ENCODE data around the gene ZNF543.
"Not testable (repeated sequence)": the region's sequence is repeated elsewhere in the genome, so short reads cannot be mapped to it uniquely, and the experiment has no call there.

Gene ZNF543

GRCh38 chr19:57320180-57321084 is at the start of gene ZNF543:
ZNF543 (plus strand) TSS chr19:57320472; CDS start chr19:57320854, 382 bp downstream.
- peak; percentile 98 for DNase-seq (ENCODE audit: low spot score)

DNA sequence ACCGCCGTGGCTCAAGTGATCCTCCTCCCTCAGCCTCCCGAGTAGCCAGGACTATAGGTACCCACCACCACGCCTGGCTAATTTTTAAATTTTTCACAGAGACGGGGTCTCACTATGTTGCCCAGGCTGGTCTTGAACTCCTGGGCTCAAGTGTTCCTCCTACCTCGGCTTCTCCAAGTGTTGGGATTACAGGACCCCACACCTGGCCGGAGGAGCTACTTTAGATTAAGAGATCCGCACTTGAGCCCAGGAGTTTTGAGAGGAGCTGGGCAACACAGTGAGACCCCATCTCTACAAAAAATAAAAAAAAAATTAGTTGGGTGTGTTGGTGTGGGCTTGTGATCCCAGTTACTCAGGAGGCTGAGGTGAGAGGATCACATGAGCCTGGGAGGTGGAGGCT is 49.0 kb upstream of the ZNF543 start:
- no peak for DNase-seq (ENCODE audit: low spot score)

- DNase-seq (ENCODE audit: low spot score) = no peak
Measured at GRCh38 chr19:57273014-57273413, 47.3 kb upstream of the ZNF543 start.

DNA sequence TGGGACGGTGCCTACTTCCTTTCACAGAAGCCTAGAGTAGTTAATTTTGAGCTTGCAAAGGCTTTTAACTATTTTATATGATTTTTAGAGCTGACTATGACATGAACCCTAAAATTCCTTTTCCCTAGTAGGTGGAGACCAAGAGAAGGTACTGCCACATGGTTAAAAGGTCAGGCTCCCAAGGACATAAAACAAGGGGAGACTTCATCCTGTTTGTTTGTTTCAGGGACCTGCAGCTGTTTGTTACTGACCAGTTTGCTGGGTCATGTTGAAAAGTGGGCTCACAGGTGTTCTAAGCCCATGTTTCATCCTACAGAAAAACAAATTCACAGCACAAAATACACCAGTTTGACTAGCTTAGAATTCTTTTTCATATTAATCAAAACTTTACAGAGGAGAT is 43.8 kb upstream of the ZNF543 start:
- no peak for DNase-seq (ENCODE audit: low spot score)

DNA sequence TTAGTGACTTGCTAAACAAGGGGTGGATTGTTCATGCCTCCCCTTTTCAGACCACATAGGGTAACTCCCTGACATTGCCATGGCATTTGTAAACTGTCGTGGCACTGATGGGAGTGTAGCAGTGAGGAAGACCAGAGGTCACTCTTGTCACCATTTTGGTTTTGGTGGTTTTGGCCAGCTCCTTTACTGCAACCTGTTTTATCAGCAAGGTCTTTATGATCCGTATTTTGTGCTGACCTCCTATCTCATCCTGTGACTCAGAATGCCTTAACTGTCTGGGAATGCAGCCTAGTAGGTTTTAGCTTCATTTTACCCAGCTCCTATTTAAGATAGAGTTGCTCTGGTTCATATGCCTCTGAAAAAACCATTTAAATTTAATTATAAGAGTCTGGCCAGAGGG is 41.8 kb upstream of the ZNF543 start:
- not testable (repeated sequence) for DNase-seq (ENCODE audit: low spot score)

DNA sequence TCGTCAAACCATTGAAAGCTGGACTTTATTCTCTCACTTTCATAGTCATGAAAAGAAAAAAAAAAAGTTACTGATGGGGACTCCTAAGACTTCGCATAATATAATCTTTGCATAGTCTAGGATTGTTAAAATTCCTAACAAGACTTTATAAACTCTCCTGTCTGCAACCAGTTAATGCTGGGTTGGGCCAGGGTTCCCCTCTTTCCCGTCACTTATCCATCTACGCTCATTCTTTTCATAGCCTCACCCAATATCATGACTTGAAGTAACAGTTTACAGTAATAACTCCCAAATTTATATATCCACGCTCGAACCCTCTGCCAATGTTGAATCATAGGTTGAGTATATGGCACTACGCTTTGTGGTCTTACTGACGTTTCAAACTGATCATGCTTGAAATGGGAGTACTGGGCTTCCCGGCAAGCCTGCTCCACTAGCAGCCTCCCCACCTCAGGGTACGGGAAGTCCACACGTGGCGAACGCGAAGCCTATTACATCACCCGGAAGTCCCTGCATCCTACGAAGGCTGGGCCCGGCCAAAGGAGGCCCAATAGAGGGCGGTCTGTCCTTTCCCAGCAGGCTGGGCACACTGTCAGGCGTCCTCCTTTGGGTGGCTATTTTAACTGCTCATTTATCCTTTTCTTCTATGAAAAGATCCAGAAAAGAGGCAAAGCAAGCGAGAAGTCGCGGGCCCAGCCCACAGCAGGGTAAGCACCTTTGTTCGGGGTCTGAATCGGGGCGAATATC is 40.7 kb upstream of the ZNF543 start:
- DNase-seq (ENCODE audit: low spot score) = peak; percentile 86

DNA sequence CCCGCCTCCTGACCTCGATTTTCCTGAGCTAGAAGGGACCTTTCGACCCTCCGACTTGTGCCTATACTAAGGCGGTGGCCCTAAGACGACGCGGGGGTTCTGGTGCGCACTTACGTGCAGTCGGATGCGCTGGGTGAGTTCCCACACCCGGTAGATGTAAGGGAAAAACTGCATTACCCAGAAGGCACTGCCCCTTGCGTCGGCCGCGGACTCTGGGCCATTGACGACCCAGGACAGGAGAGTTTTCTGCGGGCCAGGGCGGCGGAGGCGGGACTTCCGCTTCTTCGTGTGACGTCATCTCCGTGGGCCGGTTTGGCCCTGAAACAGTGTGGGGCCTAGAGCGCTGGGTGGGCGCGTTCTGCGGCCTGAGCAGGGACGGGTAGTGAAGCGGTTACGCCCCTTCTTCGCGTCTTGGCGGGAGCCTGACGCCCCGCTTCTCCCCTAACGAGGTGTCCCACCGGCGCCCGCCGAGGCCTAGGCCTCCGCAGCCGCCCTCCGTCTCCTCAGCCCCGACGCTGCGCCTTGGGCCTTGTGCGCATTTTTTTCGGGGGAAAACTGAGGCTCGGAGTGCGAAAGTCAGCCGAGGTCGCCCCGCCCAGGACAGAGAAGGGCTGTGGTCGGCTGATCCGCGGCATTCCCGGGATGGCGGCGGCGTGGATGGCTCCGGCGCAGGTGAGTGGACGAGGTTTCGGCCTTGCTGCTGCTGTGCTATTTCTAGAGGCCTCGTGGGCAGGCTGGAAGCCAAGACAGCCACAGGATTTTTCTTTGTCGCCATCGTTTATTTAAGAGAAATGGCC is 39.9 kb upstream of the ZNF543 start, which contains the start of gene ZNF460:
ZNF460 (plus strand) TSS at position 321 of the 797 bp plus-strand sequence; CDS start at position 643, 322 bp downstream.
- peak; percentile 97 for DNase-seq (ENCODE audit: low spot score)

- DNase-seq (ENCODE audit: low spot score) = peak; percentile 45
Measured at GRCh38 chr19:57280962-57281400, 39.3 kb upstream of the ZNF543 start.

GRCh38 chr19:57282011-57282643 is 38.1 kb upstream of the ZNF543 start:
- no peak for DNase-seq (ENCODE audit: low spot score)

DNA sequence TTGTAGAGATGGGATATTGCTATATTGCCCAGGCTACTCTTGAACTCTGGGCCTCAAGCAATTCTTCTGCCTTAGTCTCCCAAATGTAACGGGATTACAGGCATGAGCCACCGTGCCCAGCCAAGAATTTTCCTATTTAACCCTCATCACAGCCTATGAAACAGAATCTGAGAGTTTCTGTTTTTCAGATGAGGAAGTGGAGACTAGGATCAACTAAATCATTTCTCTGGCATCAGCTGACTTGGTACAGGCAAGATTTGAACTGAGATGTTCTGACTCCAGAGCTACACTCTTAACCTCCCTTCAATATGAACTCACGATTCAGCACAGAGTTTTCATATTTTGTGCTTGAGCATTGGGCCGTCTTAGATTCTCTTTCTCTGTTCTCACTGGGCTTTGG is 31.9 kb upstream of the ZNF543 start:
- DNase-seq (ENCODE audit: low spot score) = no peak

GRCh38 chr19:57290970-57291369 is 29.3 kb upstream of the ZNF543 start:
- no peak for DNase-seq (ENCODE audit: low spot score)

- DNase-seq (ENCODE audit: low spot score) = no peak
Measured at GRCh38 chr19:57292547-57292946, 27.7 kb upstream of the ZNF543 start.

- no peak for DNase-seq (ENCODE audit: low spot score)
Measured at GRCh38 chr19:57293719-57294118, 26.6 kb upstream of the ZNF543 start.

- DNase-seq (ENCODE audit: low spot score) = no peak
Measured at GRCh38 chr19:57302020-57302465, 18.2 kb upstream of the ZNF543 start.

GRCh38 chr19:57302727-57303401 is 17.4 kb upstream of the ZNF543 start:
- DNase-seq (ENCODE audit: low spot score) = no peak

- DNase-seq (ENCODE audit: low spot score) = no peak
Measured at GRCh38 chr19:57305056-57305455, 15.2 kb upstream of the ZNF543 start.

DNA sequence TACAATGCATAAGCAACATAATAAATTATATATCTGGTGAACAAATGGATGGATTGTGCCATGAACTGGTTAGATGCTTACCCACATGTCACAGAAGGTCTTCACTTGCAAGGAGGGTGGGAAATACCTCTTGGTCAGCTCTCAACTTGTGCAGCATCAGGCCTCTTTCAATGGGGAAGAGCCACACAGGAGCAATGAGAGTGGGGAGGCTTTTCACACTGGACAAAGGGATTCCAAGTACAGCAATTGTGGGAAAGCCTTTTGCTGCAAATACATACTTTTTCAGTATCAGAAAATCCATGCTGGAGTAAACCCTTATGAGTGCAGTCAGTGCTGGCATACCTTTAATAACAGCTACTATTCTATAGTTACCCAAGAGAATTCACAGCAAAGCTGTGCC is 11.8 kb upstream of the ZNF543 start:
- no peak for DNase-seq (ENCODE audit: low spot score)

- no peak for DNase-seq (ENCODE audit: low spot score)
Measured at GRCh38 chr19:57310792-57311191, 9.5 kb upstream of the ZNF543 start.

DNA sequence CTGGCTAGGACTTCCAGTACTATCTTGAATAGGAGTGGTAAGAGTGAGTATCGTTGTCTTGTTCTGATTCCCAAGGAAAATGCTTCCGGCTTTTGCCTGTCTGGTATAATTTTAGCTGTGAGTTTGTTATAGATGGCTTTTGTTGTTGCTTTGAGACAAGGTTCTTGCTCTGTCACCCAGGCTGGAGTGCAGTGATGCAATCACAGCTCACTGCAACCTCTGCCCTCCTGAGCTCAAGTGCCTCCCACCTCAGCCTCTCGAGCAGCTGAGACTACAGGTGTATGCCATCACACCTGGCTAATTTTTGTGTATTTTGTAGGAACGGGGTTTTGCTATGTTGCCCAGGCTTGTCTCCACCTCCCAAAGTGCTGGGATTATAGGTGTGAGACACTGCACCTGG is 6.1 kb upstream of the ZNF543 start:
- DNase-seq (ENCODE audit: low spot score) = no peak

DNA sequence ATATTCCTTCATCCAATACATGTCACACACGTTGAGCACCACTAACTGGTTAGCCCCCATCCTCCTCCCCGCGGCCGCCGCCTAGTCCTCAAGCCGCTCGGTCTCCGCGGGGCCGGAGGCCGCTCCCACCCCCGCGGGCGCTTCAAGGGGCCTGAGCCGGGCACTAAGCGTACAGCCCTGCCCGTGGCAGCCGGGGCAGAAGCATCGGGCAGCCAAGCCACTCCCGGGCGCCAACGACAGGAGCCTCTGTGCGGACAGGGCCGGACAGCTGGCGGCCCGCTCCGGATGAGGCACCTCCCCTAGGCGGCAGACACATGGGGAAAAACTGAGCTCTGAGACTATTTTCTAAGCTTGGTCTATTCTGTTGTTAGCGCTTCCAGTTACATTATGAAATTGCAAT is 2.8 kb upstream of the ZNF543 start:
- no peak for DNase-seq (ENCODE audit: low spot score)

DNA sequence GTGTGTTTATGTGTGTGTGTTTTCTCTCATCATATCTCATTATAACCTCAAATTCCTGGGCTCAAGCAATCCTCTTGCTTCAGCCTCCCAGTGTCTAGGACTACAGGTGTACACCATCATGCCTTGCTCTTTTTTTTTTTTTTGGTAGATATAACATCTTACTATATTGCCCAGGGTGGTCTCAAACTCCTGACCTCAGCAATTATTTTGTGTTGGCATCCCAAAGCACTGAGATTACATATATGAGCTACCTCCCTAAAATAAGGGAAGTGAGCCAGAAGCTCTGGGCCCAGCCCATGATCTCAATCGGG is 448 bp upstream of the ZNF543 start:
- no peak for DNase-seq (ENCODE audit: low spot score)
